Natural killer cell (primary cell): Measurements from ENCODE around the gene LRCH3. TPM values are rescaled to one million over a fixed set of nuclear protein-coding genes. Genes with fewer than 3 reads are reported as not detected.
A peak's percentile ranks its signal among the peaks of the same experiment; 100 is the strongest.

ENCODE experiments used
- ATAC-seq, 3 donors: fragments of 150-1000 bp in 2 of 3; fragments of 200-7000 bp in 1 of 3; cut with Tn5 transposase; 1 replicate in 1 of 3; 2 replicates in 2 of 3; pipeline ENCODE4 v1.10.0; 2021; ENCODE audit warnings: mild to moderate bottlenecking in 2 of 3, moderate library complexity in 2 of 3
- DNase-seq, 2 donors: peaks; one replicate each; pipeline versions ENCODE4 v3.0.0 to v3.0.0-alpha.2; 2013 to 2021; ENCODE audit warnings: mixed read lengths in 1 of 2
- H3K27ac ChIP-seq: one replicate; pipeline ENCODE4 v1.5.1; 2013; ENCODE audit warnings: mild to moderate bottlenecking, low read length
- H3K27me3 ChIP-seq: one replicate; pipeline ENCODE4 v1.6.1; 2013; ENCODE audit warnings: low read length; ENCODE audit not compliant: control insufficient read depth, insufficient read depth
- H3K36me3 ChIP-seq: one replicate; pipeline ENCODE4 v1.6.1; 2013; ENCODE audit warnings: low read length; ENCODE audit not compliant: control insufficient read depth, insufficient read depth
- H3K4me1 ChIP-seq: one replicate; pipeline ENCODE4 v1.6.1; 2013; ENCODE audit warnings: low read length; ENCODE audit not compliant: control insufficient read depth, insufficient read depth
- H3K4me3 ChIP-seq: one replicate; pipeline ENCODE4 v1.5.1; 2013; ENCODE audit warnings: low read length
- H3K9me3 ChIP-seq: one replicate; pipeline ENCODE4 v1.6.1; 2013; ENCODE audit warnings: low read length; ENCODE audit not compliant: control insufficient read depth, insufficient read depth
- H3K27ac Mint-ChIP-seq, 2 donors: one replicate each; pipeline ENCODE4 v1.8.0; 2022; ENCODE audit warnings: mild to moderate bottlenecking in 2 of 2, mixed read lengths in 2 of 2, moderate library complexity in 1 of 2
- H3K27me3 Mint-ChIP-seq, 2 donors: one replicate each; pipeline ENCODE4 v1.8.0; 2022; ENCODE audit warnings: low read depth in 2 of 2, mixed read lengths in 2 of 2
- H3K36me3 Mint-ChIP-seq: one replicate; pipeline ENCODE4 v1.8.0; 2022; ENCODE audit warnings: mixed read lengths
- H3K4me1 Mint-ChIP-seq, 2 donors: one replicate each; pipeline ENCODE4 v1.8.0; 2022; ENCODE audit warnings: mixed read lengths in 2 of 2
- H3K4me3 Mint-ChIP-seq: one replicate; pipeline ENCODE4 v1.8.0; 2022; ENCODE audit warnings: mild to moderate bottlenecking, moderate library complexity, mixed read lengths
- H3K9me3 Mint-ChIP-seq, 2 donors: one replicate each; pipeline ENCODE4 v1.8.0; 2022; ENCODE audit warnings: mixed read lengths in 2 of 2
- CTCF ChIP-seq: fragments of 200-600 bp; IDR thresholded peaks from one replicate; pipeline ENCODE4 v1.8.0; 2022; ENCODE audit warnings: antibody characterized with exemption
- WGBS: methylation state at CpG from one replicate; pipeline ENCODE4 v1.1.7; 2013; ENCODE audit warnings: missing lambda C conversion rate; ENCODE audit not compliant: insufficient coverage; 5-methylcytosine and 5-hydroxymethylcytosine counted together
- intact Hi-C: fragments of 100-400 bp; cut with micrococcal nuclease; formaldehyde crosslinking; loops from one replicate; pipeline ENCODE4 v1.14.2; 2022
- total RNA-seq, 4 donors: library from RNA; stranded (reverse); fragments of 120-200 nt in 1 of 4; gene quantifications; one replicate each; pipeline versions ENCODE4 v1.2.3 to v1.2.4, GENCODE V29; 2013 to 2022

The LRCH3 gene
- total RNA-seq, 3 donors from 2014 or later (not counting 1 experiment from before 2014, with no cell fraction given) = 68.1 to 90.5 (median 90.3) TPM

- Mint-ChIP-seq H3K9me3 (no peaks in the 10 kb centered on the region), H3K4me1 (peaks cover 61 to 75% of the 10 kb centered on the region in 2 donors), H3K36me3 (no peaks in the 10 kb centered on the region), H3K4me3 (no peak overlapping the region), H3K27me3 (no peaks in the 10 kb centered on the region), H3K27ac (peak overlapping the region in 1 of 2 donors; percentile 58)
- Histone ChIP-seq H3K4me3 (no peak overlapping the region), H3K36me3 (no peaks in the 10 kb centered on the region), H3K27ac (no peak overlapping the region), H3K27me3 (no peaks in the 10 kb centered on the region), H3K9me3 (no peaks in the 10 kb centered on the region), H3K4me1 (peaks cover 12% of the 10 kb centered on the region)
- DNase-seq = no peak
- TF ChIP-seq CTCF = no peak
- no peak for ATAC-seq
- WGBS = 100% methylated on average over 1 of the region's 1 CpG
- intact Hi-C loops = no loop called here
Measured at GRCh38 chr3:197795200-197795599, 4.1 kb downstream of the LRCH3 start.

GRCh38 chr3:197796087-197796486, 5.0 kb downstream of the LRCH3 start:
- Histone ChIP-seq H3K36me3 (no peaks in the 10 kb centered on the region), H3K9me3 (no peaks in the 10 kb centered on the region), H3K27me3 (no peaks in the 10 kb centered on the region), H3K4me1 (peaks cover 8% of the 10 kb centered on the region), H3K4me3 (no peak overlapping the region), H3K27ac (no peak overlapping the region)
- no peak for ATAC-seq
- DNase-seq = no peak
- Mint-ChIP-seq H3K4me3 (no peak overlapping the region), H3K27me3 (no peaks in the 10 kb centered on the region), H3K36me3 (no peaks in the 10 kb centered on the region), H3K9me3 (no peaks in the 10 kb centered on the region), H3K4me1 (peaks cover 70 to 79% of the 10 kb centered on the region in 2 donors), H3K27ac (peak overlapping the region; percentile 29 to 52)
- WGBS = 70% methylated on average over 4 of the region's 4 CpGs
- intact Hi-C loops = no loop called here
- no peak for TF ChIP-seq CTCF

GRCh38 chr3:197798863-197799262, 7.8 kb downstream of the LRCH3 start:
- H3K27ac Mint-ChIP-seq = peak overlapping the region in 1 of 2 donors; percentile 63

More at GRCh38 chr3:197798863-197799262, 7.8 kb downstream of the LRCH3 start:
- Mint-ChIP-seq H3K9me3 (no peaks in the 10 kb centered on the region), H3K27me3 (no peaks in the 10 kb centered on the region), H3K4me3 (no peak overlapping the region), H3K4me1 (peaks cover 74 to 83% of the 10 kb centered on the region in 2 donors), H3K36me3 (no peaks in the 10 kb centered on the region)
- DNase-seq (no peak), ATAC-seq (no peak)
- no peak overlapping the region for H3K4me3 ChIP-seq
- H3K27ac ChIP-seq = no peak overlapping the region
- no peak for TF ChIP-seq CTCF
- H3K4me1 ChIP-seq = peaks cover 6% of the 10 kb centered on the region
- WGBS = 59% methylated on average over 3 of the region's 3 CpGs
- intact Hi-C loops = no loop called here
- no peaks in the 10 kb centered on the region for H3K36me3 ChIP-seq
- H3K27me3 ChIP-seq = no peaks in the 10 kb centered on the region
- H3K9me3 ChIP-seq = no peaks in the 10 kb centered on the region
